Activated CD4-positive, alpha-beta T cell treated with anti-CD3 and anti-CD28 coated beads, Interleukin-2, amount 10 ng/mL, durations not matched to agents 7 days and 5 days (primary cell): ENCODE data around the gene FYCO1. TPM values are rescaled to one million over a fixed set of nuclear protein-coding genes. Genes with fewer than 3 reads are reported as not detected.

ENCODE experiments used
- total RNA-seq, 2 experiments: library from RNA; stranded (reverse); gene quantifications; one replicate each; pipeline ENCODE4 v1.2.3, GENCODE V29; 2021

FYCO1 gene
- total RNA-seq, 2 experiments from 2014 or later: 15.1 to 15.7 TPM

Other genes starting within 250 kb of the FYCO1 start
- gene SLC6A20, start 199.3 kb downstream of the FYCO1 start, total RNA-seq: not detected
- 1 to 10 TPM; 6.3 to 7.7 TPM for gene LZTFL1, start 153.7 kb downstream of the FYCO1 start, total RNA-seq
- gene CCR9, start 109.3 kb downstream of the FYCO1 start, total RNA-seq: under 1 TPM in 1 of 2 experiments, not detected in 1; 0.15 TPM
- gene CXCR6, start 52.4 kb downstream of the FYCO1 start, total RNA-seq: 10 to 100 TPM; 17.6 to 18.0 TPM
- not detected for gene XCR1, start 31.7 kb upstream of the FYCO1 start, total RNA-seq
- gene CCR1, start 212.5 kb upstream of the FYCO1 start, total RNA-seq: 1 to 10 TPM; 6.4 to 6.6 TPM
- gene CCR3, start 246.6 kb upstream of the FYCO1 start, total RNA-seq: not detected